WTC11 (cell line): ENCODE results near the gene RGPD6.
"Not testable (repeated sequence)": the region's sequence is repeated elsewhere in the genome, so short reads cannot be mapped to it uniquely, and the experiment has no call there.

Experiments
- MAX ChIP-seq: sonication (generic); formaldehyde crosslinking; IDR thresholded peaks from 2 replicates; pipeline ENCODE4 v1.8.0; 2022; ENCODE audit warnings: mild to moderate bottlenecking, missing genetic modification reagents
- TP53 ChIP-seq: sonication (generic); formaldehyde crosslinking; IDR thresholded peaks from 2 replicates; pipeline ENCODE4 v1.8.1; 2023; ENCODE audit warnings: mild to moderate bottlenecking, missing genetic modification reagents
- USF2 ChIP-seq: sonication (generic); formaldehyde crosslinking; IDR thresholded peaks from 2 replicates; pipeline ENCODE4 v1.8.1; 2023; ENCODE audit warnings: mild to moderate bottlenecking, missing genetic modification reagents, moderate library complexity

GRCh38 chr2:110480084-110480483 is 96.9 kb downstream of the RGPD6 start:
- not testable (repeated sequence) for TF ChIP-seq TP53, MAX, USF2 (CRISPR knock-in tag)
